ENCODE data around the gene SCYGR1. TPM values are rescaled to one million over a fixed set of nuclear protein-coding genes. Genes with fewer than 3 reads are reported as not detected.

Gene SCYGR1
- total RNA-seq, 4 donors from 2014 or later: not detected

DNA sequence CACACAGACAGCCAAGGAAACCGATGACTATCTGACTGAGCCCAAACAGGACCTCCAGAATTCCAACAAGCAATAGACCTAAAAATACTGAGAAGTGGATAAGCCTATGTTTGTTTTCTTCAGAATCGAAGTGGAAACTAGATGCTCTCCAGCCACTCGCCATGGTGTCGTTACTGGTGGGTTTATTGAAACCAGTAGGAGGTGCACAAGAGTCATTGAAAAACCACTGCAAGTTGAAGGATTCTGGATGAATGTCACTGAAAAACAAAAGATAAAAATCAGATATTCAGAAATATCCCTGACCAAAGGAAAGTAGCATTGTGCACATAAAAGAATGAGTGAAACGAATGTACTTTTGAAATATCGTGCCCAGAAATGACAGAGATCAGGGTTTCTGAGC is 24.0 kb downstream of the SCYGR1 start:
- H3K27me3 ChIP-seq: no peaks in the 10 kb centered on the region
- TF ChIP-seq POLR2AphosphoS5 (IDR thresholded peaks at IDR 0.05): no peak
- WGBS: 87% methylated on average over 6 of the region's 6 CpGs

DNA sequence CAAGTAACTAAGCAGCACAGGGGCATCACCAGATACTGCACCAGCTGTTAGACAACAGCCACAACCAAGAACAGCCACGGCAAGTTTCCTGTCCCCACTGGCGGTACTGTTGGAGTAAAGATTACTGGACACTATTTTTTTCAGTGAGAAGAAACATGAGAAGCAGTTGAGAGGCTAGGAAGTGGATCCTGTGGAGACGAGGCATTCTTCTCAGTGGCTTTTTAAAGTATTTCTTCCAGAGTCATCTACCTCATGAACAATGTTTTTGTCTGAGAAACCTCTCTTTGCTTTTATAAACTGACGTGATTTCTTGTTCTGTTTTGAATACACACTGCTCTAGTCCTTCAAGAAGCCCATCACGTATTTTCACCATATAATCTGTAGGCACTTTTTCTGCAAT is 27.4 kb downstream of the SCYGR1 start:
- H3K36me3 ChIP-seq: peaks cover 44% of the 10 kb centered on the region
- DNase-seq (ENCODE audit: low spot score in 2 of 2): no peak
- H3K4me3 ChIP-seq: no peak overlapping the region
- TF ChIP-seq EP300 (IDR thresholded peaks at IDR 0.05): no peak
- TF ChIP-seq, protein P1, sequence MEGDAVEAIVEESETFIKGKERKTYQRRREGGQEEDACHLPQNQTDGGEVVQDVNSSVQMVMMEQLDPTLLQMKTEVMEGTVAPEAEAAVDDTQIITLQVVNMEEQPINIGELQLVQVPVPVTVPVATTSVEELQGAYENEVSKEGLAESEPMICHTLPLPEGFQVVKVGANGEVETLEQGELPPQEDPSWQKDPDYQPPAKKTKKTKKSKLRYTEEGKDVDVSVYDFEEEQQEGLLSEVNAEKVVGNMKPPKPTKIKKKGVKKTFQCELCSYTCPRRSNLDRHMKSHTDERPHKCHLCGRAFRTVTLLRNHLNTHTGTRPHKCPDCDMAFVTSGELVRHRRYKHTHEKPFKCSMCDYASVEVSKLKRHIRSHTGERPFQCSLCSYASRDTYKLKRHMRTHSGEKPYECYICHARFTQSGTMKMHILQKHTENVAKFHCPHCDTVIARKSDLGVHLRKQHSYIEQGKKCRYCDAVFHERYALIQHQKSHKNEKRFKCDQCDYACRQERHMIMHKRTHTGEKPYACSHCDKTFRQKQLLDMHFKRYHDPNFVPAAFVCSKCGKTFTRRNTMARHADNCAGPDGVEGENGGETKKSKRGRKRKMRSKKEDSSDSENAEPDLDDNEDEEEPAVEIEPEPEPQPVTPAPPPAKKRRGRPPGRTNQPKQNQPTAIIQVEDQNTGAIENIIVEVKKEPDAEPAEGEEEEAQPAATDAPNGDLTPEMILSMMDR (IDR thresholded peaks at IDR 0.05): no peak
- TF ChIP-seq POLR2AphosphoS5 (IDR thresholded peaks at IDR 0.05): no peak
- TF ChIP-seq POLR2A (IDR thresholded peaks at IDR 0.05): no peak
- H3K4me1 ChIP-seq: no peaks in the 10 kb centered on the region
- no peaks in the 10 kb centered on the region for H3K27me3 ChIP-seq
- no peaks in the 10 kb centered on the region for H3K9me3 ChIP-seq
- no peak overlapping the region for H3K27ac ChIP-seq
- 92% methylated on average over 5 of the region's 5 CpGs for WGBS

More for the DNA sequence above, 24.0 kb downstream of the SCYGR1 start:
- Histone ChIP-seq H3K36me3 (peaks cover 13% of the 10 kb centered on the region), H3K9me3 (no peaks in the 10 kb centered on the region), H3K4me3 (no peak overlapping the region), H3K27ac (no peak overlapping the region), H3K4me1 (peaks cover 13% of the 10 kb centered on the region)
- DNase-seq (ENCODE audit: low spot score in 2 of 2): no peak

DNA sequence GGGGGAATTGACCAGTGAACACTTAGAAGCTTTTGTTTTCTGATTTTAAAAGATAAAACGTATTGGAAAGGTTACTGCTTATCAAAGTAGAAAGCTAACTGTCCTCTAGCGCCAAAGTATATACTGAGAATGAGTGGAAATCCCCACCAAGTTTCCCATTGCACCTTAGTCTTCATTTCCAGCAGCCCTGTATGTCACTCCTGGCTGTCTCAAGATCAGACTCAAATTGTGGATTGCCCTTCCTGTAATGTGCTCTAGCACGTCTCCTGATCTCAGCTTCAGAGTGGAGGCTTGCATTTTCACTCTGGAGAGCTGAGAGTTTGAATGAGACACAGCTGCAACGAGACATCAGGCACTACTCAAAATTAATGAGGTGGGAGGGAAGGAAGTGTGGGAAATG is 36.1 kb downstream of the SCYGR1 start:
- DNase-seq (ENCODE audit: low spot score in 2 of 2): no peak
- Histone ChIP-seq H3K27me3 (no peaks in the 10 kb centered on the region), H3K4me1 (no peaks in the 10 kb centered on the region), H3K4me3 (no peak overlapping the region), H3K9me3 (no peaks in the 10 kb centered on the region), H3K36me3 (peaks cover 37% of the 10 kb centered on the region), H3K27ac (no peak overlapping the region)
- 64% methylated on average over 4 of the region's 4 CpGs for WGBS
- TF ChIP-seq, protein P1 (IDR thresholded peaks at IDR 0.05): no peak
- TF ChIP-seq POLR2AphosphoS5 (IDR thresholded peaks at IDR 0.05) (no peak), POLR2A (IDR thresholded peaks at IDR 0.05) (no peak), EP300 (IDR thresholded peaks at IDR 0.05) (no peak)

DNA sequence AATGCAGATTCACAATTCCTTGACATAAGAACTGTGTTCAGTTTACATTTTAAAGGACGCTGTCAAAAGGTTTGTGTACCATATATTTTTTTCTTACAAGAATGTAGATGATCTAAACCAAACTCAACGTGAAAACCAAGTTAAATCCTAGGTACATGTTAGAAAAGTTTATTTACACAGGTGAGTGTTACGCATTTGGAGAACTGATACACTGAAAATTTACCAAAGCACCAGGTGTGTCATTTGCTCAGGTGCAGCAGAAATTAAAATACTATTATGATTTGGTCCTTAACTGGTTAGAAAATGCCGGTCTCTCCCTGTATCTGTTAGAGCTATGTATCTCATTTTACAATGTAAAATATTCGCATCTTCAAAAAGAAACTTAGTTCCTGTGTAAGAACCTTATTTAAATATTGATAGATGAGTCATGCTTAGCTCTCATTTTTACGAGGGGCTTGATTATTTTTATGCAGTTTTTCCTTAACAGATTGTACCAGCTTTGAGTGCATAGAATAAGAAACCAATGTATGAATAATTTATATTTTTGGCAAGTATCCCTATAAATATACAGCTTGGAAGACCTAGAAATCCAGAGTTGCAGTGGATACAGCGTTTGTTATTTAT is 37.6 kb downstream of the SCYGR1 start:
- H3K9me3 ChIP-seq: no peaks in the 10 kb centered on the region

DNA sequence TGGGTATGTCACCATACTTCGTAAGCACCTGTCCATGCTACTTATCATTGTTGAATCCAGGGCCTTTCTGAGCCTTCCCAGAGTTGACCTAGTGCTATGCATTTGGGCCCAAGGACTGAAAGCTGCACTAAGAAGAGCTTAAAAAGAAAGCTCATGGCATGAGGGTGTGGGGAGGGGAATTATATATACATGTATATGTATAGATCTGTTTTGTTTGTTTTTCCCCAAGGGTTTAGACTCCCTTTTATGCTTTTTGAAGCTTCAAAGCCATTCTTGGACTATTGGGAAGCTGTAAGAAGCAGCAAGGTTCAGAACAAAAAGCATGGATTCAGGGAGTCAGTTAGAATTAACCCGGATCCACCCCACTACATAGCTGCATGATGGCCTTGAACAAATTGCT is 39.4 kb downstream of the SCYGR1 start:
- H3K9me3 ChIP-seq: no peaks in the 10 kb centered on the region
- no peak overlapping the region for H3K4me3 ChIP-seq
- no peak overlapping the region for H3K27ac ChIP-seq
- no peak for DNase-seq (ENCODE audit: low spot score in 2 of 2)
- H3K4me1 ChIP-seq: no peaks in the 10 kb centered on the region
- 74% methylated on average over 2 of the region's 2 CpGs for WGBS
- peaks cover 27% of the 10 kb centered on the region for H3K36me3 ChIP-seq
- TF ChIP-seq POLR2AphosphoS5 (IDR thresholded peaks at IDR 0.05) (no peak), EP300 (IDR thresholded peaks at IDR 0.05) (no peak), POLR2A (IDR thresholded peaks at IDR 0.05) (no peak)
- TF ChIP-seq, protein P1 (IDR thresholded peaks at IDR 0.05): no peak
- no peaks in the 10 kb centered on the region for H3K27me3 ChIP-seq

More for the DNA sequence above, 37.6 kb downstream of the SCYGR1 start:
- peaks cover 26% of the 10 kb centered on the region for H3K36me3 ChIP-seq
- no peaks in the 10 kb centered on the region for H3K4me1 ChIP-seq
- no peak for TF ChIP-seq POLR2A (IDR thresholded peaks at IDR 0.05)
- TF ChIP-seq EP300 (IDR thresholded peaks at IDR 0.05): no peak
- TF ChIP-seq, protein P1 (IDR thresholded peaks at IDR 0.05): no peak
- TF ChIP-seq POLR2AphosphoS5 (IDR thresholded peaks at IDR 0.05): no peak
- no peaks in the 10 kb centered on the region for H3K27me3 ChIP-seq
- 89% methylated on average over 7 of the region's 7 CpGs for WGBS
- H3K4me3 ChIP-seq: no peak overlapping the region
- no peak for DNase-seq (ENCODE audit: low spot score in 2 of 2)
- H3K27ac ChIP-seq: no peak overlapping the region

DNA sequence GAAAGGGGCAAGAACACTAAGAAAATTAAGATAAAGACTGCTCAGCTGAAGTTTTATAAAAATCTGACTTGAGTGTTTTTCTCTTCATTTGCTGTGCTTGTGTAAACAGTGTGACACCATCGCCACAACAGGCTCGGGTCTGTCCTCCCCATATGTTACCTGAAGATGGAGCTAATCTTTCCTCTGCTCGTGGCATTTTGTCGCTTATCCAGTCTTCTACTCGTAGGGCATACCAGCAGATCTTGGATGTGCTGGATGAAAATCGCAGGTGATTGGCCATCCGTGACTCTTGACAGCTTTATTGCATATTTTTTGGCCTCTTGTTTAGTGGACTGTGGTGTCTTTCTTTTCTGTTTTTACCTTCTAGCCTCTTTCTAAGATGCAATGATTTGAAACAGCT is 40.6 kb downstream of the SCYGR1 start:
- Histone ChIP-seq H3K27me3 (no peaks in the 10 kb centered on the region), H3K4me1 (no peaks in the 10 kb centered on the region), H3K27ac (no peak overlapping the region), H3K9me3 (no peaks in the 10 kb centered on the region), H3K36me3 (peaks cover 26% of the 10 kb centered on the region), H3K4me3 (no peak overlapping the region)
- no peak for TF ChIP-seq POLR2AphosphoS5 (IDR thresholded peaks at IDR 0.05)
- no peak for TF ChIP-seq EP300 (IDR thresholded peaks at IDR 0.05)
- TF ChIP-seq, protein P1 (IDR thresholded peaks at IDR 0.05): no peak
- no peak for TF ChIP-seq POLR2A (IDR thresholded peaks at IDR 0.05)
- no peak for DNase-seq (ENCODE audit: low spot score in 2 of 2)
- 87% methylated on average over 7 of the region's 7 CpGs for WGBS

Data from suprapubic skin (tissue), 4 donors.